ENCODE results near the gene TTLL1. TPM values are rescaled to one million over a fixed set of nuclear protein-coding genes. Genes with fewer than 3 reads are reported as not detected.

The TTLL1 gene
- total RNA-seq, 4 donors from 2014 or later, result 4.4 to 11.4 (median 5.8) TPM

DNA sequence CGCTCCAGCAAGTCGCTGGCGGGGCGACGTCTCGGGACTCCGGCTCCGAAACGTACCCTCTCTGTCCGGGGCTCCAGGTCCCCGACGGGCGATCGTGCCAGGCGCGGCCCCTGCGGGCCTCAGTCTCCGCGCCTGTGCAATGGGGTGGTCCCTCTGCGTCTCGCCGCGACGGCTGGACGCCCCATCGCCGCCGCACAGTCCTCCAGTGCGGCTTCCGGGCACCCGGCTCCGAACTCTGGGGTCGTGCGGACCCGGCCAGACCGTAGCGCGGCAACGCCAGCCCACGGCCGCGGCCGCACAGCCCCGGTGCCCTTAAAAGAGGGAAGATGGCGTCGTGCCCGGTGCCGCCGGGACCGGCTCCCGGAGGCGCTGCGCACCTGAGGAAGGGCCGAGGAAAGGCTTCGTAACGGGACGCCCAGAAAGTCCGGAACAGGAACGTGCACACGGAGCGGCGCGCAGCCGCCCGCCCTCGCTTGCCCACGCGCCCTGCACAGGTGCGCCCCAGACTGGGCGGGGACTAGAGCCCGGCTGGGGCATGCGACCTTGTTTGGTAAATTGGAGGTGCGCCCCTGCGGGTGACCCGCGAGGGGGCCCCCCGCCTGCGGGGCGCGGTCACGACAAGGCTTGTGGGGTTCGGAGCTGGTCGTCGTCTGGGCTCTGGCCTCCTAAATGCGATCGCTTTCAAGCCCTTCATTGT lies 21.9 kb upstream of the TTLL1 start:
- TF ChIP-seq POLR2A (IDR thresholded peaks at IDR 0.05), result peak in 1 of 2 donors; percentile 2
- no peak for TF ChIP-seq CTCF (IDR thresholded peaks at IDR 0.05)
- no peaks in the 10 kb centered on the region for H3K36me3 ChIP-seq
- H3K4me1 ChIP-seq, result peaks cover 13 to 22% of the 10 kb centered on the region in 2 donors
- no peaks in the 10 kb centered on the region for H3K9me3 ChIP-seq
- H3K27me3 ChIP-seq, result no peaks in the 10 kb centered on the region
- no peak overlapping the region for H3K27ac ChIP-seq
- DNase-seq, result peak; percentile 59 to 64
- intact Hi-C loops (cut with DNase I), result no loop called here
- H3K4me3 ChIP-seq (replicated peaks in 1 of 3), result peak overlapping the region; percentile 52 to 72 (median 55)
- WGBS, 2 donors, result 8 to 13% methylated on average over 11 to 24 of the region's 86 CpGs

- H3K4me1 ChIP-seq, result peaks cover 13 to 22% of the 10 kb centered on the region in 2 donors
- intact Hi-C loops (cut with DNase I), result no loop called here
- peak; percentile 50 to 67 for DNase-seq
- H3K27ac ChIP-seq, result no peak within 1 kb of the TSS
- no peaks in the 10 kb centered on the region for H3K27me3 ChIP-seq
- peak within 1 kb of the TSS; percentile 52 to 72 (median 55) for H3K4me3 ChIP-seq (replicated peaks in 1 of 3)
- WGBS, 2 donors, result 0% methylated on average over 5 to 9 of the region's 49 CpGs
- H3K9me3 ChIP-seq, result no peaks in the 10 kb centered on the region
- TF ChIP-seq CTCF (IDR thresholded peaks at IDR 0.05) (peak in 1 of 6 experiments; percentile 18), POLR2A (IDR thresholded peaks at IDR 0.05) (peak in 1 of 2 donors; percentile 41)
- no peaks in the 10 kb centered on the region for H3K36me3 ChIP-seq
Observed at GRCh38 chr22:43110444-43110926, 21.3 kb upstream of the TTLL1 start, which contains the start of gene BIK. Gene BIK (plus strand): TSS chr22:43110750. CDS start chr22:43124023, 13,273 bp downstream.

- WGBS, 2 donors, result 5 to 10% methylated on average over 19 to 20 of the region's 32 CpGs
- intact Hi-C loops (cut with DNase I), result no loop called here
- no peaks in the 10 kb centered on the region for H3K27me3 ChIP-seq
- no peak for DNase-seq
- no peaks in the 10 kb centered on the region for H3K36me3 ChIP-seq
- TF ChIP-seq CTCF (IDR thresholded peaks at IDR 0.05) (no peak), POLR2A (IDR thresholded peaks at IDR 0.05) (no peak)
- no peaks in the 10 kb centered on the region for H3K9me3 ChIP-seq
- H3K4me1 ChIP-seq, result peaks cover 13 to 22% of the 10 kb centered on the region in 2 donors
- H3K27ac ChIP-seq, result no peak overlapping the region
- peak overlapping the region in 2 of 3 donors; percentile 52 to 55 for H3K4me3 ChIP-seq (replicated peaks in 1 of 3)
Observed at GRCh38 chr22:43109921-43110443, 20.8 kb upstream of the TTLL1 start.

DNA sequence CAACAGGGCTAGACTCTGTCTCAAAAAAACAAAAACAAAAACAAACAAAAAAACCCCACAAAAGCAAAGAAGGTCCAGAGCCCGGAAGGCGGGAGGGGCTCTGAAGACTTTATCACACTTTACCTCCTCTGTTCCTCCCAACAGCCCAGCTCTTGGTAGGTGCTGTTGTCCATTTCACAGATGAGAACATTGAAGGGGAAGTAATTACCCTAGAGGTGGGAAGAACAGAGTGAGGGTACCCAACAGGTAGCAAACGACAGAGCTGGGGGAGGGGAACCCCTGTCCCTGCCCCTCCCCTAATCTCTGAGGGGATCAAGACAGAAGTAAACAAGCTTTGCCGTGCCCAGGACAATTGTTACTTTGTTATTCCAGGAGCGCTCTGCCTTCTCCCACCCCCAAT lies 20.3 kb upstream of the TTLL1 start:
- Histone ChIP-seq H3K4me3 (replicated peaks in 1 of 3) (no peak overlapping the region), H3K27ac (no peak overlapping the region)
- WGBS, 2 donors, result 48 to 54% methylated on average over 5 of the region's 5 CpGs

More for the DNA sequence above, 20.3 kb upstream of the TTLL1 start:
- no peak for DNase-seq
- H3K27me3 ChIP-seq, result no peaks in the 10 kb centered on the region
- TF ChIP-seq CTCF (IDR thresholded peaks at IDR 0.05), result no peak
- TF ChIP-seq POLR2A (IDR thresholded peaks at IDR 0.05), result no peak
- H3K4me1 ChIP-seq, result peaks cover 13 to 25% of the 10 kb centered on the region in 2 donors
- H3K9me3 ChIP-seq, result no peaks in the 10 kb centered on the region
- H3K36me3 ChIP-seq, result no peaks in the 10 kb centered on the region
- intact Hi-C loops (cut with DNase I), result no loop called here

All from thyroid gland (tissue), 4 donors.